Hepatocyte (in vitro differentiated cells): ENCODE measurements around the gene SLC25A45.

Experiments used
- CTCF ChIP-seq: fragments of 200-600 bp; sonication (generic); IDR thresholded peaks from 2 replicates; pipeline ENCODE4 v1.5.1; 2016; ENCODE audit warnings: antibody characterized with exemption, mild to moderate bottlenecking; ENCODE audit not compliant: poor library complexity
- EZH2 ChIP-seq: fragments of 200-600 bp; sonication (generic); IDR thresholded peaks from 2 replicates; pipeline ENCODE4 v1.6.1; 2016; ENCODE audit warnings: antibody characterized with exemption, mild to moderate bottlenecking, borderline replicate concordance
- EZH2phosphoT487 ChIP-seq: fragments of 200-600 bp; sonication (generic); IDR thresholded peaks from one replicate; pipeline ENCODE4 v1.6.1; 2018; ENCODE audit warnings: antibody characterized with exemption, mild to moderate bottlenecking, low read depth, moderate library complexity; ENCODE audit not compliant: unreplicated experiment, severe bottlenecking

- TF ChIP-seq CTCF (no peak), EZH2phosphoT487 (no peak), EZH2 (no peak)
Observed at GRCh38 chr11:65356394-65356972, 26.0 kb downstream of the SLC25A45 start.
